GM18517 (cell line): Measurements from ENCODE around the gene TMEM184B.

ENCODE experiments used
- ATAC-seq: cut with Tn5 transposase; IDR thresholded peaks from one replicate; pipeline ENCODE4 v1.9.1; 2021; ENCODE audit warnings: mild to moderate bottlenecking, moderate library complexity; ENCODE audit not compliant: unreplicated experiment

The TMEM184B gene

DNA sequence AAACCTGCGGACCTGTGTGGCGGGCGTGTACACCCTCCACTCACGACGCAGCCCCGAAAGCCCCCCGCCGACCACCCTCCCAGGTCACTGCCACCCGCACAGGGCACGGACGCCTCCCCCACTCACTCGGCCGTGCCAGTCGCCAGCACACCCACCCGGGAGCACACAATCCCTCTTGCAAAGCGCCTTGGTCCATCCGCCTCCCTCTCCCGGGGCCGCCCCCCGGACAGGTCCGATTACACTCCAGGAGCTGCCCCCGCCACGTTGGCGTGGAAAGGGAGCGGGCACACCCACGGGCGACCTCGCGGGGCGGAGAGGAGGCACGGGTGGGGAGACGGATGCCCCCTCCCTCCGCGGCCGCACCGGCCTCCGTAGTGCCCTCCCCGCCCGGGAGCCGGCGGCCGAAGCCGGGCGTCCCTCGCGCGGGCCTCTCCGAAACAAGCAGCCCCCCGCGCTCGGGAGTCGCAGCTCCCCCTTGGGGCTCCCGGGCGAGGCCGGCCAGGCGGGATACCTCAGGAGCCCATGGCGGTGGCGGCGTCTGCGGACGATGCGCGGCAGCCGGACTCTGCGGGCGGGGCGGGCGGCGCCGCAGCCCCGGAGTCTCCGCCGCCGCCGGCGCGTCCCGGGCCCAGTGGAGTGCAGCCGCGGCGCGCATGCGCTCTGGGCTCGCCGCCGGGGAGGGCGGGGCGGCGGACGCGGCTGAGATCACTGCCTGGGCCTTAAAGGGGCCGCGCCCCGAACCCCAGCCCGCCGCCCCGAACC is at the start of gene TMEM184B:
Gene TMEM184B (minus strand): TSS at position 638 of the 762 bp plus-strand sequence. CDS start 25,049 bp downstream, outside the sequence.
- no peak for ATAC-seq

GRCh38 chr22:38320605-38321402 is 48.0 kb upstream of the TMEM184B start:
- ATAC-seq = no peak

GRCh38 chr22:38318792-38319773 is 46.3 kb upstream of the TMEM184B start:
- no peak for ATAC-seq

DNA sequence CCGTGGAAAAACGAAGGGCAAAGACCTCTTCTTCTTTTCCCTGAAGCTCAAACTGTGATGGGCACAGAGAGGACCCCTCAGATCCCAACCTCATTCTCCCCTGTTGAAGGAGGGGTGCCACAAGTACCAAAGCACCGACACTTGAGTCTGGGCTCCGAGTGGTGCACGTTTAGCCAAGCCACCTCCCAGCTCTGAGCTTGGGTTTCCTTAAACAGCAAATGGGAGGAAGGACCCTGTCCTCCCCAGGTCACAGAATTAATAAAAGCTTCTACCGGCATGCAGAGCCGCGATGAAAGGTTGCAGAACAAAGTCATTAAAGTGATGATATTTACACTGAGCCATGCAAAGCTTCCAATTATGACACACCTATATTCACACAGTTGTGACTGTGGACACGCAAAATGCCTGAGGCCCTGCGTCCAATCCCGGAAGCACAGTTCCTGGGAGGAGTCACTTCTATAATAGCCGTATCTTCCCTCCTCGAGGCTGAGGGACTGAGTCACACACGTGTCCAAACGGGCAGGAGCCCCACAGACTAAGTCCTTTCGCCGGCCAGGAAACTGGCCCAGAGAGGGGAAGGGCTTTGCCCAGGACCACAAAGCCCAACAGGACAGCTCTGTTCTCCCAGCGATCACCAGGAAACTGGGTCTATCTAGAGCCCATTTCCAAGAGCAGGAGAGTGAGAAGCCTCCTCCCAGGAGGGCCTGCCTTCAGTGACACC is 45.3 kb upstream of the TMEM184B start:
- no peak for ATAC-seq

DNA sequence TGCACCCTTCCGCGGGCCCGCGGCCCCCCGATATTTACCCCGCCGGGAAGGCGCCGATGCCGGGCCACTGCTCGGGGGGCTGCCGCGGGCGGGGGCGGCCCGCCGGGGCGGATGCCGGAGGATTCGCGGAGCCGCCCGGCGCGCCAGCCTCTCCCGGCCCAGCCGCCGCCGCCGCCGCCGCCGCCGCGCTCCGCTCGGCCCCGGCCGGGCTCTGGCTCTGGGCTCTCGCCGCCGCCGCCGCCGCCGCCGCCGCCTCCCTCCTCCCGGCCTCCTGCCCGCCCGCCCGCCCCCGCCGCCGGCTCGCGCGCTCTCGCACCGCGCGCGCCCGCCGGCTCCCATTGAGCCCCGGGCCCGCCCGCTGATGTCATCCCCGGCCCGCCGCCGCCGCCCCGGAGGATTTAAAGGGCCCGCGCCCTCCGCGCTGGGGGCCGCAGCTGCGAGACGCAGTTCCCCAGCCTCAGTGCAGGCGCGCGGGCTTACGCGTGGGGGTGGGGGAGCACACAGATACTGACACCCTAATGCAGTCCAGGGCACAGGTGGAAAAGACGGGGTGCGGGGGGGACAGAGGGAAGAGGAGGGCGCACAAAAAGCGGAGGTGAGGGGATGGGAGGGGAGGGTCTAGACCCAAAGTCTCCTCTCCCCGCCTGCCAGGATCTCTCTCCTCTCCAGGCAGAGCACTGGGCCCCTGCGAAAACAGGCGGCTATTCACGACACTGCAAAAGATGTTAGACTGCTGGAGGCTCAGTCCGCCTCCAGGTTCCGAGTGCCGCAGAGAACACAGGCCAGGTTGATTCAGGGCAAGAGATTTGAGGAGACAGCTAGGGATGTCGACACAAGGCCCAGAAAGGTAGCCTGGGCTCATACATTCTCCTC is 44.5 kb upstream of the TMEM184B start, which contains the start of gene CSNK1E:
Gene CSNK1E (minus strand): TSS at position 312 of the 873 bp plus-strand sequence. CDS start 3,276 bp downstream, outside the sequence.
- ATAC-seq = no peak

DNA sequence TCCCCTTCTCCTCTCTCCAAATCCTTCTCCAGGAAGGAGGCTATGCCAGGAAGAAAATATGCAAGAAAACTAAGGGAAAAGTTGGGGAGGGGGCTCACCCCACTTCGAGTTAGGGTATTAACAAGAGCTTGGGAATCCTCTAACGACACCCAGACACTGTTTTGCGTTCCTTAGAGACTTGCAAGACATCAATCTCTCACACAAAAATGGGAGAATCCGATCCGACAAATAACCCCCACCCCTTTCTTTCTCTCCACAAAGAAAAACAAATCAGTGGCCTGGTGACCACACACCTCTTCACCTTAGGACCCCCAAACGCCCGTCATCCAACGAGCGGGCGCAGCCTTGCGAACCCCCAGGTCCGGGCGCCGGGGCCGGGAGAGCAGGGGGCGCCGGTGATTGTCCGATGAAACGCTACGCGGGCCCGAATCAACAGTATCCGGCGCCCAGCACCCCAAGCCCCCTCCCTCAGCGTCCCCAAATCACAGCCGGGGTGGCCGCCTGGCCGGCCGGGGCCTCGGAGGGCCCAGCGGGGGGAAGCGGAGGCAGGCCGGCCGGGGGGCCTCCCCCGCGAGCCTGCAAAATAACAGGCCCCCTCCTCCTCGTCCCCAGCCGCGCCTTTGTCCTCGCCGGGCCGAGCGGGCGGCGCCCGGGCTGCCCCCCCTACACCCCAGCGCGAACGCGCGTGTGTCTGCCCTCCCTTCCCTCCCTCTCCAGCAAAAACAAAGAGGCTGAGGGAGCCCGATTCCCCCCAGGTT is 43.7 kb upstream of the TMEM184B start:
- ATAC-seq = no peak

- no peak for ATAC-seq
Observed at GRCh38 chr22:38315823-38316363, 43.1 kb upstream of the TMEM184B start.

- no peak for ATAC-seq
Observed at GRCh38 chr22:38314933-38315822, 42.4 kb upstream of the TMEM184B start.

- ATAC-seq = no peak
Observed at GRCh38 chr22:38314051-38314932, 41.5 kb upstream of the TMEM184B start.

- no peak for ATAC-seq
Observed at GRCh38 chr22:38313384-38313955, 40.7 kb upstream of the TMEM184B start.

- ATAC-seq = no peak
Observed at GRCh38 chr22:38312261-38312800, 39.5 kb upstream of the TMEM184B start.

DNA sequence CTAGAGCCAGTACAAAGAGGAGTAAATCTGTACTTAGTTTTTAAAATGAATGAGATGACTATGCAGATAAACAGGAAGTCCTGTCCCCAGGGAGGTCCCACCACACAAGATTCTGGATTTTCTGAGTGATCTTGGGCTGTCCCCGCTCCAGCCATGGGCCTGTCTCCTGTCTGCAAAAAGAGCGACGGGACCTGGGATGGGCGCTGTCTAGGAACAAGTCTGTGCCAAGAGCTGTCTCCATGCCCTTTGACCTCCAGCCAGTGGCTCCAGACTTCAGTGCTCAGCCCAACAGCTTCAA is 38.5 kb upstream of the TMEM184B start:
- ATAC-seq = no peak

DNA sequence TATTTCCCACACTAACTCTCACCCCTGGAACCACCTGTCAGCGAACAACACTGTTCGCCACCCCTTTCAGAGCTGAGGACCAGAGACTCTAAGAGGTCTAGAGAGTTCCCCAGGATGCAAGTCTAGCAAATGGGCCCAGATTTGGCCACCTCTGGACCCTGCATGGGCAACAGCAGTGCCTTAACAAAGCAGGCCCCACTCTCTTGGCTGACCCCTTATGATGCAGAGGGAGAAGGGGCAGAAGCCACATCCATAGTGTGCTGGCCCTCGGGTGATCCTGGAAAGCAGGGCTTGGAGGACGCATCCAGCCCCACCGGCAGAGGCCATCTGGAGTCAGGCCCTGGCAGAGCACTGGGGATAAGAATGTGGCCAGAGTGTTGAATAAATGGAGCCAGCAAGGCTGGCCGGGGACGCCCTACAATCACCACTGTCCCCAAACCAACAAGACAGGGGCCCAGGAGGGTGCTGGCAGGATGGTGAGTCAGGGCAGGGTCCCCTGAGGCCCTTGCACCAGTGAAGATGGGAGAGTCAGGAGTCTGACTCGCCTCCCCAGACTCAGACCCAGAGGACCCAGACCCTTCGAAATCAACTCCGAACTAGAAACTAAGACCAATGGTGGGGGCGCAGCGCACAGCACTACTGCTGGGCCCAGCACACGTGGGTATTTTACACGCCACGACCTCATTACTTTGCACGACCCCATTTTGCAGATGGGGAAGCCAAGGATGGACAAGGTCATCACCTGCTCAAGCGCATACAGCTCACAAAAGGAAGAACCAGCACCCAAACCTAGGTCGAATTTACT is 37.9 kb upstream of the TMEM184B start:
- no peak for ATAC-seq

- ATAC-seq = no peak
Observed at GRCh38 chr22:38309614-38310517, 37.1 kb upstream of the TMEM184B start.
